HG03064 (cell line): Measurements from ENCODE around the gene SNAP47.
"Not testable (repeated sequence)": the region's sequence is repeated elsewhere in the genome, so short reads cannot be mapped to it uniquely, and the experiment has no call there.

Experiments used
- ATAC-seq: cut with Tn5 transposase; IDR thresholded peaks from one replicate; pipeline ENCODE4 v1.9.1; 2021; ENCODE audit warnings: low read depth; ENCODE audit not compliant: unreplicated experiment

SNAP47 gene, protein sequence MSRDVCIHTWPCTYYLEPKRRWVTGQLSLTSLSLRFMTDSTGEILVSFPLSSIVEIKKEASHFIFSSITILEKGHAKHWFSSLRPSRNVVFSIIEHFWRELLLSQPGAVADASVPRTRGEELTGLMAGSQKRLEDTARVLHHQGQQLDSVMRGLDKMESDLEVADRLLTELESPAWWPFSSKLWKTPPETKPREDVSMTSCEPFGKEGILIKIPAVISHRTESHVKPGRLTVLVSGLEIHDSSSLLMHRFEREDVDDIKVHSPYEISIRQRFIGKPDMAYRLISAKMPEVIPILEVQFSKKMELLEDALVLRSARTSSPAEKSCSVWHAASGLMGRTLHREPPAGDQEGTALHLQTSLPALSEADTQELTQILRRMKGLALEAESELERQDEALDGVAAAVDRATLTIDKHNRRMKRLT

DNA sequence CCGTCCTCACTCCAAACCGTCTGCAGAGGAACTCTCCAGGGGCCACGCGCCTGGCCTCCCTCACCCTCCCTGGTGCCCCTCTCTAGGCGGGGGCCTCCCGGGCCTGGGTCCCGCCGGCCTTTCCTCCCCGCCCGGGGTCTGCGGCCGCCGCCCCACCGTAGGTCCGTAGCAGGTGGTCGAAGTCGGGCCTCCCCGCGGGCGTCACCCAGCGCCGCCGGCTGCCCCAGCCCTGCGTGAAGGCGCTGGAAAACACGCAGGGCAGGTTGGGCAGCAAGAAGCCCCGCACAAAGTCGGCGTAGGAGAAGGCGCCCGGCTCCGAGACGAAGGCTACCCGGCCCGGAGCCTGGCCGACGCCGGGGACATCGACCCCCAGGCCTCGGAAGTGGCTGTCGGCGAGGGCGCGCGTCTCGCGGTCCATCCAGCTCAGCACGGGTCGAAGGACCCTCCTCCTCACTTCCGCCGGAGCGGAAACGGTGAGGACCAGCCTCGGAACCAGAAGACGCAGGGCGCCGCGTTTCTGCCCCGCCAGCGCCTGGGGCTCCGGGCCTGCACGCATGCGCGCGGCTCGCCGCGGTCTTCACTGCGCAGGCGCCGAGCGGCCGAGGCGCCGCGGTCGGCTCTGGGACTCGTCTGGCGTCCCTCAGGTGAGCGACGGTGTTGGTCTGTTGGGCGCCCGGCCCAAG is at the start of gene SNAP47, which contains the start of gene JMJD4:
Gene SNAP47, plus strand, starts transcription at position 580 of the 683 bp plus-strand sequence. CDS start 12,302 bp downstream, outside the sequence.
Gene JMJD4, minus strand, starts transcription at position 447 of the 683 bp plus-strand sequence. Its CDS starts 29 bp downstream, at position 418.
- peak; percentile 92 for ATAC-seq

GRCh38 chr1:227685807-227686206 is 49.4 kb upstream of the SNAP47 start:
- no peak for ATAC-seq

GRCh38 chr1:227697321-227697864 is 37.8 kb upstream of the SNAP47 start:
- ATAC-seq: no peak

GRCh38 chr1:227701631-227702030 is 33.6 kb upstream of the SNAP47 start:
- ATAC-seq: not testable (repeated sequence)

- no peak for ATAC-seq
These were observed 27.4 kb upstream of the SNAP47 start for GRCh38 chr1:227707846-227708245.

- no peak for ATAC-seq
These were observed 25.8 kb upstream of the SNAP47 start for GRCh38 chr1:227709451-227709850.

- not testable (repeated sequence) for ATAC-seq
These were observed 24.8 kb upstream of the SNAP47 start for GRCh38 chr1:227710474-227710873.

DNA sequence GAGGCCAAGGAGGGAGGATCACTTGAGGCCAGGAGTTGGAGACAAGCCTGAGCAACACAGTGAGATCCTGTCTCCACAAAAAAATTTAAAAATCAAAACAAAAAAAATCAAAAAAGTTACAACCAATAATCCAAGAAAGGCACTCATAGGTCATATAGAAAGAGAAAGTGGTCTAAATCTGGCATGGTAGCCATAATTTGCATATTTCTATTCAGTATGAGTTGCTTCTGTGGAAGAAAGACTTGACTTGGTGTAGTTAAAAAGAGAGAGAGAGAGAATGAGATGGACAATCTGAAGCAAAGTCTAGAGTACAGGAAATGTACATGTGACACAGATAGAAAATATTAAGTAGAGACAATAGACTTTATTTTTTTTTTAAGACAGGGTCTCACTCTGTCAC is 22.6 kb upstream of the SNAP47 start:
- ATAC-seq: no peak

GRCh38 chr1:227718932-227719331 is 16.3 kb upstream of the SNAP47 start:
- ATAC-seq: no peak

- no peak for ATAC-seq
These were observed 11.8 kb upstream of the SNAP47 start for GRCh38 chr1:227723474-227723873.

DNA sequence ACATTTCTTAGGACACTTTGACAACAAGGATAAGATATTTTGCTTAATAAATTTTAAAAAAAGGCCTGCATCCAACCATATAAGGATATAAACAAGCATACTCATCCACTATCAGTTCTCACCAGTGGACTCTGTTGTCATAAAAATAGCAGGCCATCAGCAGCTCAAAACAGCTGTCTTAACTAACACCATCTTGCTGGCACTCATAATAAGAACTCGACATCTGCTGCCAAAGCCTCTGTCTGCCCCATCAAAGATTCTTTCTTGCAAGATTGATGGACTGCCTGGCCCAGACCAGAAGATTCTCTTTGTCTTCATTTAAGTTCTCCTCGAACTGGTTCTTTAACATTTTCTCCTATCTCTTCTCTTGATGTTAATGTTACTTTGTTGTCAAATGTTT is 10.2 kb upstream of the SNAP47 start:
- ATAC-seq: no peak

- no peak for ATAC-seq
These were observed 8.9 kb upstream of the SNAP47 start for GRCh38 chr1:227726318-227726717.

DNA sequence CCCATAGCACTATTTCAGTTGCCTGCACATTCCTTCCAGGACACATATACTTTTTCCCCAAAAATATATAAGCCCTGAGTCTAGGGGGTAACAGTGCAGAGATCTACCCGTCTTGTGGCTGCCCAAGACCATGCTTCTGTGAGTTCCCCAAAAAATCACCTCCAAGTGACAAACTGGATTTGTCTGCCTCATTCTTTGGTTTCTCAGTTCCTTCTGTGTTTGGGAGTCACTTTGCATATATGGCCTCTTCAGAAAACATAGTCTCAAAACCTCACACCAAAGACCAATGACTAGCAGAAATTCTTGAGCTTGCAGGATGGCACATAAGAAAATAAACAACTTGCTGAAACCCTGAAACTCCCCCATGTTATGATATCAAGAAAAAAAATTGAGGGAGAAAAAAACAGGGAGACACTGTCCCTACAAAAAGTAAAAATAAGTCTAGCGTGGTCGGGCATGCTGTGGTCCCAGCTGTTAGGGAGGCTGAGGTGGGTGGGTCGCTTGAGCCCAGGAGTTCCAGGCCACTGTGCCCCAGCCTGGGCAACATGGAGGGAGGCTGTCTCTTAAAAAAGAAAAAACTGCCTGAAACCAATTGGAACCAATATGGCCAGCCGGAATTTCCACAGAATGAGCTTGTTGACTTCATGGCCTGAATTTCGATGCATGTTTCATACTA is 8.2 kb upstream of the SNAP47 start:
- no peak for ATAC-seq

DNA sequence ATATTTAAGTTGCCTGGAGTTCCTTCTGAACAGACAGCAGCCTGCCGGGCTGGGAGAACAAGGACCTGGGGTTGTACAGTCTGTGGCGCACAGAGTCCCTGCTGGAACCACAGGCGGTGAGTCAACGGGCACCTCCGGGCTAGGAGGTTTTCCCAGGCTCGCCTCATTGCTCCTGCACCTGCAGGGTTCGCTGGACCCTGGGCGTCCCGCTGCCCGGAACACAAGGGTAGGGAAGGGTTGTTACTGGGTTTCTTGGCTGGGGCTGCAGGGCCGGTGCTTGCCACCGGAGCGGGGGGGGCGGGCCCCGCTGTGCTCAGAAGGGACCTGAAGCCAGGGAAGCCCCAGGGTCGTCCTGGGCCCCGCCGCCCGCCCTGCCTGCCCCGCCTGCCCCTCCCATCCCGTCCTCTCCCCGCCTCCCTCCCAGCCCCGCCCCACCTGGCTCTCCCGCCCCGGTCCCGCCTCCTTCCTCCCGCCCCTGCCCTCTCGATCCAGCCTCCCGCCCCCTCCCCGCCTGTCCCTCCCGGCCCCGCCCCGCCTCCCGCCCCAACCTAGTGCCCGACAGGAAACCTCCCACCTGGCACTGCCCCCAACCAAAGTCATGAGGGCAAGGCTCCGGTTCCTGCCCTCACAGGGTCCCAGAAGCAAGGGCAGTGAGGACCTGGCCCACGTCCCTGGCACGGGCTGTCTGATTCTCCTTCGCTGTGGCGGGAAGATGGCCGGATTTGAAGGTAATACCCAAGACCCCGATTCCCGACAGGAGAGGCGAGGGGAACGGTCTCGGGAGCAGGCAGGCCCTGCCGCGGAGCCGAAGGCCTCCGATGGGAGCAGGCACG is 7.0 kb upstream of the SNAP47 start:
- no peak for ATAC-seq

DNA sequence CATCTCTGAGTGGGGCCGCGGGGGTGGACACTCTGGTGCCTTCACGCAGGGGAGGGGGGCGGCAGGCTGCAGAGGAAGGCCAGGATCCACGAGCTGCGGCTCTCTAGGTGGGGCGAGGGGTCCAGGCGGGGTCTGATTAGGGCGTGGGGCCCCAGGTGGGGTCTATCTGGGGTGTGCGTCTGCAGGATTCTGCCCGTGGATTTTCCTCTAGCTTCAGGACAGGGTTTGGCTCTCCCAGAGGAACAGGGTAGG is 6.4 kb upstream of the SNAP47 start:
- ATAC-seq: no peak

- ATAC-seq: no peak
These were observed 5.9 kb upstream of the SNAP47 start for GRCh38 chr1:227729144-227729880.

- ATAC-seq: no peak
These were observed 5.2 kb upstream of the SNAP47 start for GRCh38 chr1:227729881-227730629.

DNA sequence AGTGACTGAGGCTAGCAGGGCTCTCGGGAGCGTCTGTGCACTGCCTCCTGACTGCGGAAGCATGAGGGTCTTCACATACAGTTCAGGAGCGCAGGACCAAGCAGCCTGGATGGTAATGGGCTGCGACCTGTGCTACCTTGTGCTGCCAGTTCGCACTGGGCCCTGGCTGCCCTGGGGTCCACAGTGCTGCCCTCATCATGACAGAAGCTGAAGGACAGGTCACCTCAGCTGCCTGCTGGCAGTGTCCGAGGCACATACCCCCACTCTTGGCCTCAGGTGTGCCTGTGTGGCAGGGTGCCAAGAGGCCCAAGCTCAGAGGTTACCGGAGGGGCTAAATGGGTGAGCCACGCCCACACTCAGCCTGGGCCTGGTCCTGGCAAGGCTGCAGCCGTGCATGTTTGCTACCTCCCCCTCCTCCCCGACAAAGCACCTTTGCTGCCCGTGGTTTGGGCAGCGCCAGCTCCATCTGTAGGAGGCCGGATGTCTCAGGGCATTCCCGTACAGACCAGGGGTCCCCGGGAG is 4.5 kb upstream of the SNAP47 start:
- no peak for ATAC-seq

GRCh38 chr1:227731241-227731677 is 4.0 kb upstream of the SNAP47 start:
- no peak for ATAC-seq
